ENCODE results near the gene MYRIP.

The MYRIP gene

GRCh38 chr3:40247714-40248454, 438.5 kb downstream of the MYRIP start:
- no peak for DNase-seq (ENCODE audit: low read depth)
- H3K4me3 ChIP-seq (ENCODE audit: low read depth, low read length) = no peak overlapping the region
- no peak for TF ChIP-seq CTCF (IDR thresholded peaks at IDR 0.05; ENCODE audit: insufficient read depth, low read depth, low read length, missing control alignments)

- no peak for TF ChIP-seq CTCF (IDR thresholded peaks at IDR 0.05; ENCODE audit: insufficient read depth, low read depth, low read length, missing control alignments)
- DNase-seq (ENCODE audit: low read depth) = no peak
- H3K4me3 ChIP-seq (ENCODE audit: low read depth, low read length) = no peak overlapping the region
Observed at GRCh38 chr3:40248591-40248990, 439.2 kb downstream of the MYRIP start.

- no peak for TF ChIP-seq CTCF (IDR thresholded peaks at IDR 0.05; ENCODE audit: insufficient read depth, low read depth, low read length, missing control alignments)
- DNase-seq (ENCODE audit: low read depth) = no peak
- H3K4me3 ChIP-seq (ENCODE audit: low read depth, low read length) = no peak overlapping the region
Observed at GRCh38 chr3:40249168-40249567, 439.8 kb downstream of the MYRIP start.

GRCh38 chr3:40254491-40254890, 445.1 kb downstream of the MYRIP start:
- no peak for DNase-seq (ENCODE audit: low read depth)

GRCh38 chr3:40254891-40255290, 445.5 kb downstream of the MYRIP start:
- no peak overlapping the region for H3K4me3 ChIP-seq (ENCODE audit: low read depth, low read length)
- no peak for TF ChIP-seq CTCF (IDR thresholded peaks at IDR 0.05; ENCODE audit: insufficient read depth, low read depth, low read length, missing control alignments)
- DNase-seq (ENCODE audit: low read depth) = no peak

More at GRCh38 chr3:40254491-40254890, 445.1 kb downstream of the MYRIP start:
- TF ChIP-seq CTCF (IDR thresholded peaks at IDR 0.05; ENCODE audit: insufficient read depth, low read depth, low read length, missing control alignments) = no peak
- H3K4me3 ChIP-seq (ENCODE audit: low read depth, low read length) = no peak overlapping the region

GRCh38 chr3:40255532-40255931, 446.1 kb downstream of the MYRIP start:
- H3K4me3 ChIP-seq (ENCODE audit: low read depth, low read length) = no peak overlapping the region
- DNase-seq (ENCODE audit: low read depth) = no peak
- no peak for TF ChIP-seq CTCF (IDR thresholded peaks at IDR 0.05; ENCODE audit: insufficient read depth, low read depth, low read length, missing control alignments)

- no peak overlapping the region for H3K4me3 ChIP-seq (ENCODE audit: low read depth, low read length)
- no peak for TF ChIP-seq CTCF (IDR thresholded peaks at IDR 0.05; ENCODE audit: insufficient read depth, low read depth, low read length, missing control alignments)
- no peak for DNase-seq (ENCODE audit: low read depth)
Observed at GRCh38 chr3:40258064-40258463, 448.7 kb downstream of the MYRIP start.

All from GM12865 (cell line).